NCI-H526 treated with DMSO at 0.1 percent for 48 hours (cell line): ENCODE measurements around the gene CLK1.
"Not testable (repeated sequence)": the region's sequence is repeated elsewhere in the genome, so short reads cannot be mapped to it uniquely, and the experiment has no call there.

ENCODE experiments used
- DNase-seq: peaks from one replicate; lab custom pipeline; 2025; lab: John Stamatoyannopoulos, UW

The CLK1 gene

GRCh38 chr2:200864176-200865034 is at the start of gene CLK1:
Gene CLK1 (minus strand): TSS chr2:200864658. CDS start chr2:200861862, 2,796 bp downstream.
- DNase-seq: peak; percentile 79

- no peak for DNase-seq
Measured at GRCh38 chr2:200913654-200914053, 49.2 kb upstream of the CLK1 start.

- no peak for DNase-seq
Measured at GRCh38 chr2:200909958-200910357, 45.5 kb upstream of the CLK1 start.

GRCh38 chr2:200905618-200906296 is 41.3 kb upstream of the CLK1 start:
- DNase-seq: peak; percentile 33

- peak; percentile 81 for DNase-seq
Measured at GRCh38 chr2:200901459-200902072, 37.1 kb upstream of the CLK1 start.

- no peak for DNase-seq
Measured at GRCh38 chr2:200899482-200899881, 35.0 kb upstream of the CLK1 start.

- DNase-seq: peak; percentile 97
Measured at GRCh38 chr2:200888704-200889625, 24.5 kb upstream of the CLK1 start, which contains the start of the genes NIF3L1 and PPIL3. Gene NIF3L1 (plus strand): TSS chr2:200889371. CDS start chr2:200891944, 2,573 bp downstream. Gene PPIL3 (minus strand): TSS chr2:200889077. CDS start chr2:200887615, 1,462 bp downstream.

GRCh38 chr2:200881715-200882249 is 17.3 kb upstream of the CLK1 start:
- DNase-seq: not testable (repeated sequence)

GRCh38 chr2:200878289-200878880 is 13.9 kb upstream of the CLK1 start:
- no peak for DNase-seq

- no peak for DNase-seq
Measured at GRCh38 chr2:200877443-200877842, 13.0 kb upstream of the CLK1 start.

GRCh38 chr2:200873560-200873959 is 9.1 kb upstream of the CLK1 start:
- no peak for DNase-seq

GRCh38 chr2:200871151-200871550 is 6.7 kb upstream of the CLK1 start:
- DNase-seq: no peak

GRCh38 chr2:200869014-200869413 is 4.6 kb upstream of the CLK1 start:
- DNase-seq: no peak

- DNase-seq: no peak
Measured at GRCh38 chr2:200863782-200864175, 679 bp downstream of the CLK1 start.

- no peak for DNase-seq
Measured at GRCh38 chr2:200862532-200863000, 1.9 kb downstream of the CLK1 start.

- DNase-seq: no peak
Measured at GRCh38 chr2:200861617-200862155, 2.8 kb downstream of the CLK1 start.

GRCh38 chr2:200860092-200860795 is 4.2 kb downstream of the CLK1 start:
- DNase-seq: no peak

- DNase-seq: no peak
Measured at GRCh38 chr2:200856806-200857205, 7.7 kb downstream of the CLK1 start.

- DNase-seq: no peak
Measured at GRCh38 chr2:200852605-200853004, 11.9 kb downstream of the CLK1 start.
